K562 (cell line): ENCODE data around the gene ZNF275.

Experiments used
- HLTF ChIP-seq: fragments of 450-650 bp; IDR thresholded peaks from 2 replicates; pipeline ENCODE4 v1.6.1; 2016
- KAT8 ChIP-seq: fragments of 450-650 bp; IDR thresholded peaks from 2 replicates; pipeline ENCODE4 v1.6.1; 2016; ENCODE audit warnings: low read depth, mild to moderate bottlenecking
- KDM4B ChIP-seq, 2 experiments: fragments of 450-650 bp in 1 of 2; sonication (generic) in 1 of 2; IDR thresholded peaks; 2 replicates each; pipeline ENCODE4 v1.6.1; 2016 to 2017; ENCODE audit warnings: borderline replicate concordance in 2 of 2, antibody characterized with exemption in 1 of 2, low read depth in 1 of 2, mild to moderate bottlenecking in 1 of 2
- POLR2A ChIP-seq: fragments of 450-650 bp; conservative IDR thresholded peaks from 2 replicates; pipeline ENCODE4 v1.6.1; 2016
- SMC3 ChIP-seq: conservative IDR thresholded peaks from 2 replicates; pipeline ENCODE4 v1.6.1; 2011; ENCODE audit warnings: low read depth, low read length, improper control_type of control experiment; ENCODE audit not compliant: insufficient read depth
- YBX1 ChIP-seq: fragments of 450-650 bp; IDR thresholded peaks from 2 replicates; pipeline ENCODE4 v1.7.1; 2016; ENCODE audit warnings: mild to moderate bottlenecking
- ZNF668 ChIP-seq: fragments of 250-450 bp; sonication (Bioruptor Pico); IDR thresholded peaks from 2 replicates; pipeline ENCODE4 v1.8.0; 2022; ENCODE audit warnings: mild to moderate bottlenecking, inconsistent platforms
- ZSCAN32 ChIP-seq: fragments of 450-650 bp; formaldehyde crosslinking; IDR thresholded peaks from 2 replicates; pipeline ENCODE4 v1.4.0; 2020; ENCODE audit warnings: mild to moderate bottlenecking, moderate library complexity
- TF ChIP-seq, protein P1 (sequence below), 2 experiments: IDR thresholded peaks; 2 replicates each; pipeline ENCODE4 v1.6.1; 2012; ENCODE audit warnings: improper control_type of control experiment in 2 of 2, low read depth in 2 of 2, low read length in 2 of 2, borderline replicate concordance in 1 of 2
- TF ChIP-seq, protein P2 (sequence below): fragments of 250-450 bp; sonication (Bioruptor Pico); IDR thresholded peaks from 2 replicates; pipeline ENCODE4 v1.5.0; 2021

DNA sequence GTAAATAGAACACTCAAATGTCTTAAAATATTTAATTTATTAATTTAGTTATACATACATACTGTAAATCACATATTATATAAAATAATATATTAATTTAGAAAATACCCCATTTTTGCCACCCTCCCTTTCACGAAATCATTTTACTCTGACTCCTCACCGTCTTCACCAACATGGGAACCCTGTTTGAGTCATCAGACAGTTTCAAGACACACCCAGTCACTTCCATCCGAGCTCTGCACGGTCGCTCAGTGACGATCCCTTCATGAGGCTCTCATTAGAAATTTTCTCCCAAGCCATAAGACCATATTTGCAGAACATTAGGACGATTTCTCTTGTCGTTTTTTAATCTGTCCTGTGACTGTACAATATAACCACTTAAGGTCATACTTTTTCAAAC is 14.5 kb downstream of the ZNF275 start:
- TF ChIP-seq ZNF668 (CRISPR knock-in tag) (no peak), POLR2A (no peak), SMC3 (no peak), YBX1 (no peak), HLTF (no peak), ZSCAN32 (CRISPR knock-in tag) (no peak), KAT8 (no peak), KDM4B (IDR thresholded peaks at IDR 0.05; ENCODE audit: borderline replicate concordance in 2 of 2, low read depth in 1 of 2) (no peak)
- TF ChIP-seq, protein P1, sequence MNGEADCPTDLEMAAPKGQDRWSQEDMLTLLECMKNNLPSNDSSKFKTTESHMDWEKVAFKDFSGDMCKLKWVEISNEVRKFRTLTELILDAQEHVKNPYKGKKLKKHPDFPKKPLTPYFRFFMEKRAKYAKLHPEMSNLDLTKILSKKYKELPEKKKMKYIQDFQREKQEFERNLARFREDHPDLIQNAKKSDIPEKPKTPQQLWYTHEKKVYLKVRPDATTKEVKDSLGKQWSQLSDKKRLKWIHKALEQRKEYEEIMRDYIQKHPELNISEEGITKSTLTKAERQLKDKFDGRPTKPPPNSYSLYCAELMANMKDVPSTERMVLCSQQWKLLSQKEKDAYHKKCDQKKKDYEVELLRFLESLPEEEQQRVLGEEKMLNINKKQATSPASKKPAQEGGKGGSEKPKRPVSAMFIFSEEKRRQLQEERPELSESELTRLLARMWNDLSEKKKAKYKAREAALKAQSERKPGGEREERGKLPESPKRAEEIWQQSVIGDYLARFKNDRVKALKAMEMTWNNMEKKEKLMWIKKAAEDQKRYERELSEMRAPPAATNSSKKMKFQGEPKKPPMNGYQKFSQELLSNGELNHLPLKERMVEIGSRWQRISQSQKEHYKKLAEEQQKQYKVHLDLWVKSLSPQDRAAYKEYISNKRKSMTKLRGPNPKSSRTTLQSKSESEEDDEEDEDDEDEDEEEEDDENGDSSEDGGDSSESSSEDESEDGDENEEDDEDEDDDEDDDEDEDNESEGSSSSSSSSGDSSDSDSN (IDR thresholded peaks at IDR 0.05; ENCODE audit: borderline replicate concordance in 1 of 2, low read depth in 2 of 2, low read length in 2 of 2): no peak
- TF ChIP-seq, protein P2, sequence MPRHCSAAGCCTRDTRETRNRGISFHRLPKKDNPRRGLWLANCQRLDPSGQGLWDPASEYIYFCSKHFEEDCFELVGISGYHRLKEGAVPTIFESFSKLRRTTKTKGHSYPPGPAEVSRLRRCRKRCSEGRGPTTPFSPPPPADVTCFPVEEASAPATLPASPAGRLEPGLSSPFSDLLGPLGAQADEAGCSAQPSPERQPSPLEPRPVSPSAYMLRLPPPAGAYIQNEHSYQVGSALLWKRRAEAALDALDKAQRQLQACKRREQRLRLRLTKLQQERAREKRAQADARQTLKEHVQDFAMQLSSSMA (CRISPR knock-in tag): no peak
